Activated naive CD4-positive, alpha-beta T cell (primary cell): ENCODE measurements around the gene NKX6-1.
A peak's percentile ranks its signal among the peaks of the same experiment; 100 is the strongest.

ENCODE experiments used
- DNase-seq, 4 experiments: peaks; one replicate each; lab custom pipeline; 2025; lab: John Stamatoyannopoulos, UW

Gene NKX6-1

DNA sequence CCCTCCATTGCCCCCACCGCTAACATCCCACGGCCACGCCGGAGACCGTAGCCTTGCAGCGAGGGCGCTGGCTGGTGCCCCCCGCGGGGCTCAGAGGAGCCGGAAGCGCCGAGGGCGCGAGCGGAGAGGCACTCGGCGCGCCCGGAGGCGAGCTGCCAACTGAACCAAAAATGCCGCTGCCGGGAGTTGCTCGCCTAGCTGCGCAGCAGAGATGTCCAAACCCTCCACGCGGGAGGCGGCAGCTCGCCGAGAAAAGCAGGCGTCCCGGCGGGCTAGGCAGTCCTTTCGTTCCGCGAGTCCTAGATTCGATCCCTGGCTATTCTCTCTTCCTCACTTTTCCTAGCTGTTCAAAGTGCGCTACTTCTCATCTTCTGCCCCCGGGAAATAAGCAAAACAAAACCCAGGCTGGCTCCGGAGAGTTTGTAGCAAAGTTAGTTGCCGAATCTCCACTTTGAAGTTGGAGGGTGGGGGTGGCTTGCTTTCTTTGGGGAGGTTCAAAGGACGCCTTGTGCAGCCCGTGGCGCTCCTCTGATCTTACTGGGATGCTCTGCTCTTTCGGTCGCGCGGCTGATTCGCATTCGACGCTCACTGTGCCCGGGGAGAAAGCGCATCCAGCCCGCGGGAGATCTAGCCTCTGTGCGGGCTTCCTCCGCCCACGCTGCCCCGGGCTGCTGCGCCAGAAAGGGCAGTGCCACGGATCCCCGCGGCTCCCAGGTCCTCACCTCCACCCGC lies 723 bp downstream of the NKX6-1 start:
- DNase-seq, result peak in 1 of 4 experiments; percentile 9

DNA sequence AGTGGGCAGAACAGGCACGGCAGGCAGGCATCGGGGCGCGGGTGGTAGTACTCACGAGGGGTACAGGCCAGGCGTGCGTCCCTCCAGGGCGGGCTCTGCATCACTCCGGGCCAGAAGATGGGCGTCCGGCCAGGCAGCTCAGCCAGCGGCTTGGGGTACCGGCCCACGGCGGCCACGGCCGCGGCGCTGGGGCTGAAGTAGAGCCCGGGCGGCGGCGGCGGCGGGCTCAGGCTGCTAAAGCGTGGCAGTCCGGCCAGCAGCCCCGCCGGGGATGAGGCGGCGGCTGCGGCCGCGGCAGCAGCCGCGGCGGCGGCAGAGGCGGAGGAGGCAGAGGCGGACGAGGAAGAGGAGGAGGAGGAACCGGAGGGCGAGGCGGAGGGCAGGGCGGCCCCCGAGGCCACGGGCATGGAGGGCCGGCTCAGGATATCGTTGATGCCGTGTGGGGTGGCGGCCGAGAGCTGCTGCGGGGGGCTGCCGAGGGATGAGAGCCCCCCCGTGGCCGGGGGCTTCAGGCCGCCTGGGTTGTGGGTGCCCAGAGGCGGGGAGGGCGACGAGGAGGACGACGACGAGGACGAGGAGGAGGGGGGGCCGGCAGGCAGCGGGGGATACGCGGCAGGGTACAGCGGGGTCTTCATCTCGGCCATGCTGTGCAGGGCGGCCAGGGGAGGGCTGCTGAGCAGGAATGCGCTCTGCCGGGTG lies 1.4 kb downstream of the NKX6-1 start:
- DNase-seq, result no peak

DNA sequence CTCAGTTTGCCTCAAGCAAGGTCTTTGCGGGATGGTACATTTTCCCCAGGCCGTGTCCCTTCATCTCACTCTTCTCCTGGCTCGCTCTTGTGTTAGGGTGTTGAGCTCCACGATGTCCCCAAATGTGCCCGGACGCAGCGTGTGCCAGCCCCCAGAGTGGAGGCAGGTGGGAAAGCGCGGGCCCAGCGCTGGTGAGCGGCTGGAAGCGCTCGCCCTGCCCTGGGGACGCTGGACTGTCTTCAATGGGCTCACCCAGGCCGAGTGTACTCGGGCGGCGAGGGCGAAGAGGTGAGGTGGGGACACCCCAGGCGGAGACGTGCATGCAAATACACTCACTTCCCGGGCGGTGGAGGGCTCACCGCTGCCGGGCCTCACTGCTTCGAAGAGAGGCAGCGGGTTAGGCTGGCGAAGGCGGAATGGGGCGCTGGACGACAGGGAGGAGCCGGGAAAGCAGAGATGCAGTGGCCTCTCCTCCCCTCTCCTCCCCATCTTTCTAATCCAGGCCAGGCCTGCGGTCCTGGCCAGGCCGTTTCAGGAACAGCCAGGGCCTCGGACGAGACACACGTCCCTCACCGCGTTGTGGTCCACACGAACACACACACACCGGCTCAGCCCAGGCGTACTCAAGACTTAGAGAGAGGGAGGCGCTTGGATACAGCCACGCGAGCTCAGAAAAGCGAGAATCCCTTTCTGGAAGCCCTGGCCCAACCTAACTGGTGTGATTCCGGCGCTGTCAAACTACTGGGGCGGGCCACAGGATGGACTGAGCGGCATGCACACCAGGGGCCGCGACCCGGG lies 2.2 kb downstream of the NKX6-1 start:
- DNase-seq, result peak in 1 of 4 experiments; percentile 1

DNA sequence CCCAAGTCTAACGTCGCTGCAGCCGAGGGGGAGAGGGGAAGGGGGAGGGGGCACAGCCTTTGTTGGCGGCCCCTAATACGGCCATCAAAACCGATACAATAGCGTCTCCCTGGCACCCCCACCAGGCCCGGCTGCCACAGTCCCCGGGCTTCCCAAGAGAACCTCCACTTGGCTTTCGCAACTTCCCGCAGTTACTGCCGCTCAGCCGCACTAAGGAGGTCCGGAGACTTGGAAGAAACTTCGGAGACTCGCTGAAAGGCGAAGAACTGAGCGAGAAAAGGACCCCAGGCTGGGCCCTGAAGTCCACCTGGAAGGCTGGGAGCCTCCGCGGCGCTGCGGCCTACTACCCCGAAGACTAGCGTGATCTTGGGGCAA lies 2.8 kb downstream of the NKX6-1 start:
- DNase-seq, result no peak

DNA sequence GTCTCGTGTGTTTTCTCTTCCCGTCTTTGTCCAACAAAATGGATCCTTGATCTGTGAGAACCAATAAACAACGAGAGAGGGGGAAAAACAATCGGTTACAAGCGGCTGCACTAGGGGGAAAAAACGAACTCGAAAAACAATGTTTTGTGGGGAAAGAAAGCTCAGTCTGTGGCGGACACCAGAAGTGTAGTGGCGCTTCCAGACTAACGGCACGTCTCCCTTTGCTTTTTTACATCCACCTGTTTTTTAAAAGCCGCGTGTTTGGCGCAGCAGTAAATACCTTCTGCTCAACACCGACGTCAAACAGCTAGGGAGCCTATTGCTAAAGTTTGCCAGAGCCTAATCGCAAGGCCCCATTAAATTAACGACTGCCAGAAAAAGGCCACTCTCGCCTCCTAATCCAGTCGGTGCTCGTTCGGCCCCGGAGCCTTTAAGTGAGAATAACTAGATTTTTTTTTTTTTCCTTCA lies 3.3 kb downstream of the NKX6-1 start:
- no peak for DNase-seq

DNA sequence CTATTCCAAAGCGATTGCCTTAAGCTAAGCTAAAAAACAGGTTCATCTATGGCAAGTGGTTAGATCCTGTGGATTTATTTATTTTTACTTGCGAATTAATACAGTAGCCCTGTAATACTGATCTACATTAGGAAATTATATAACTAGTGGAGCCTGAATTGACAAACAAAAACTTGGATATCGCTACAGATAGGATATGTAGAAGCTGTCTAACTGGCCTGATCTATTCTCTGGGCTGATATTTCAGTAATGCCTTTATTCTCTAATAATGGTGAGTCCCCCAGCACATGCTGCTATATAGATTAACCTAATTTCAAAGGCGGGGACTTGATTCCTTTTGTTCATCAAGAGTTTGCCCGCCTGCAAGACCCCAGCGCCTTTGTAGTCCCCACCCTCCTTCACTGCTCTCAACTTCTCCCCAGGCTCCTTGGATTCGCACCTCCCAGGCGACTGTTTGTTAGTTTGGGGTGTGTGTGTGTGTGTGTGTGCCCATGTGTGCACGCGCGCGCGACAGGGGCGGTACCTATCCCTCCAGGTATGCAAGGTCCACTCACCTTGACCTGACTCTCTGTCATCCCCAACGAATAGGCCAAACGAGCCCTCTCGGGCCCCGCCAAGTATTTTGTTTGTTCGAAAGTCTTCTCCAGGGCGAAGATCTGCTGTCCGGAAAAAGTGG lies 3.8 kb downstream of the NKX6-1 start:
- no peak for DNase-seq

DNA sequence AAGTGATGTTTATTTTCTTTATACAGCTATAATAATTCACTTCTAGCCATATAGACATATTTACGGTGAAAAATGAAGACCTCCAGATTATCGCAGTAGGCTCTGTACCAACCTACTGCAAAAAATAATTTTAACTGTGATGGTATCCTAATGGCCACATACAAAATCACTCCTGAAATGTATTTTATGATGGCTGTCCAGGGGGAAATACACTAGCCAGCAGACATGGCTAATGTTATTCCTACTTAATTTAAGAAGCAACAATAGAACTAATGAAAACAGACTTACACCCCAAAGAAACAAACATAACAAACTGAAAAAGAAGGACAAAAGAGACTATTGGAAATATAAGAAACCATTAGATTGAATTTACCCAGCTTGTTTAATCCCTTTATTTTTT lies 4.6 kb downstream of the NKX6-1 start:
- DNase-seq, result no peak

DNA sequence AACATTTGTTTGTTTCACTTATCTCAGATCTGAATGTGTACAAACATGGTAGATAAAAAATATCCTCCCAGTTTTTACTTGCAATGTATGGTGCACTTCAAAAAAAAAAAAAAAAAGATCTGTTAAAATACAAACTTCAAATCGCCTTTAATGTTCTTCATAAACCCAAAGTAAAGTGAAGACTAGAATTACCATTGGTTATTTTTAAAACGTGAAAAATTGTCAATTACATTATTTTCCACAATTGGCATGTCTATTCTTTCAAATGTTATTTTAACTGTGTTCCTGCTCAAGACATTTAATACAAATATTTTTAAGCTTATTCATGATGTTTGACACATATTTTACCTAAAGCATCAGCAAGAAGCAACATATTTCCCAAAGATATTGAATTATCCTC lies 5.0 kb downstream of the NKX6-1 start:
- DNase-seq, result no peak

DNA sequence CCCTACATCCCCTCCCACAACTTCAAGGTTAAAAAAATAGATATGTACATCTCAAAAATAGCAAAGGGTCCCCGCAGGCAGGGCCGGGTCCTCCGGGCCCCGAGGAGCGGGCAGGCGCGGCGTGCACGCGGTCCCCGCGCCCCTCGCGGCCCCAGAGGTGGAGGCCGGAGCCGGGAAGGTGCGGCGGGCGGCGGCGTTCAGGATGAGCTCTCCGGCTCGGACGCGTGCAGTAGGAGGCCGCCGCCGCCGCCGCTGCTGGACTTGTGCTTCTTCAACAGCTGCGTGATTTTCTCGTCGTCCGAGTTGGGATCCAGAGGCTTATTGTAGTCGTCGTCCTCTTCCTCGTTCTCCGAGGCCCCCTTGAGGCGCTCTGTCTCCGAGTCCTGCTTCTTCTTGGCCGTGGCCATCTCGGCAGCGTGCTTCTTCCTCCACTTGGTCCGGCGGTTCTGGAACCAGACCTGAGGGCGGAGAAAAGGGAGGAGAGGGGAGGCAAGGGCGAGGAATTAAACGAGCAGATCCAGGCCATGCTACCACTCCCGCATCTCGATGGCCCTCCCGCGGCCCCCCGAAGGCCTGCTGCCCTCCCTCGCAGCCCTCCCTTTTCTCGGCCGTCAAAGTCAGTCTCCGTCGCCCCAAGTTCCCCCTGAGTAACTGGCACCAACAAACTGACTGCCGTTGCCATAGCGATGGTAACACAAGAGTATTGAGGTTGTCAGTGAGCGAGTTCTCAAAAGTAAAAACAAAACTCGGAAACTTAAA lies 5.8 kb downstream of the NKX6-1 start:
- no peak for DNase-seq

DNA sequence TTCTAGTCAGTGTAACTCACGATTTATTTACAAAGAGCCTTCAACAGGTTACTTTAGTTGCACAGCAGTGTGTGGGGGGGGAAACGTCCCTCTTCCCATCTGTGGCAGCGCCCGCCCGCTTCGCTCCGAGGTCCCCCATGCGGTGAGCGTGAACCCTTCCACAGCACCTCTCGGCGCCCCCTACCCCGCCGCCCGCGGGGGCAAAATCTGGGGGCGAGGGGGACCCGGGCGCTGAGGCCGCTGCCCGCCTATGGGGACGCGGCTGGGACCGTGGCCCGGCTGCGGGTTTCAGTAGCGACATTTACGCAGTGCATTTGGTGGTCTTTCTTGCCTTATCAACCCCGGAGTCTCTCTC lies 6.4 kb downstream of the NKX6-1 start:
- no peak for DNase-seq

DNA sequence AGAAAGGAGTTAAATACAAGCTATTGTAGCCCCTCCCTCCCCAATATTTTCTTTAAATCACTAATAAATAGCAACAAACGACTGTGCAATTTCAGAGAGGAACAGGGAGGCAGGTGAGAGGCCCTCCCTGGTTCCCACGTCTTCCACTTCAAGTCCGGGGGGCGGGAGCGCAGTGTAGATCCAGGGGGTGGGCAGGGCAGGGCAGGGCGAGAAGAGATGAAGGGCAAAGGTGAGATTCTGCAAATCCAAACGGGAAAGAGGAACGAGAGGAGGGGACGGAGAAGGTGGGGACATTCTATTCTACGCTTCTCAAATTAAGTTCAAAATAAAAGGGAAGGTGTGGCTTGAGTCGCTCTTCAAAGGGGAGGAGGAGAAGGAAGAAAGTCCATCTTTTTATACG lies 6.8 kb downstream of the NKX6-1 start:
- DNase-seq, result no peak

DNA sequence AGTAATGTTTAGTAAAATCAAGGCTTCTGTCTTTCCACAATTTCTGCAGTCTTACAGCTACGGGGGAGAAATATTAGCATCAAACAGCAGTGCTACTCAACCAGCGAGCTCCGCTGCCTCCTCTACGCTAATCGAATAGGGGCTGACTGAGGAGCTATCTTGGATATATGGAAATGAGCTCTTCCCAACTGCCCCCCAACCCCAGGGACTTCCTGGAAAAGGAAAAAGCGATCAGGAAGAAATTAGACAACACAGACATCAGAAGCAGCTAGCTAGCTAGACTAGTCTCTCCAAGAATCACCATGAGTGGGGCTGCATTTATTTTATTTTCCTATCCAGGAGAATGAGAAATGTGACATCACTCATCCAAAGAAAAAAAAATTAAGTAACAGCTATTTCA lies 7.6 kb downstream of the NKX6-1 start:
- DNase-seq, result no peak

DNA sequence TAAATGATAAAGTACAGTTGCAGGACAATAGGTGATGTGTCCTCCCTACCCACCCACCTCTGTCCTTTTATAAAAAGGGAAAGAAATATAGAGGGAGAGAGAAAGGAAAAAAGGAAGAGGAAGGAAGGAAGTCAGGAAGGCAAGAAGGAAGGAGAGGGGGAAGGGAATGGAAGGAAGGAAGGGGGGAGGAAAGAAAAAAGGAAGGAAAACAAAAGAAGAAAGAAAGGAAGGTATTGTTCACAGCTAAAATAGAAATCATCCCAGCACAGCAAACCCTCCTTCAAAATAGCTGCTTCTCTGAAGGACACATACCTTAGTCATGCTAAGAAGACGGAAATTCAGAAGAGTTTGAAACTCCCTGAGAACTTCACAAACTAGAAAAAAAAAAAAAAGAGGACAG lies 8.4 kb downstream of the NKX6-1 start:
- DNase-seq, result no peak

DNA sequence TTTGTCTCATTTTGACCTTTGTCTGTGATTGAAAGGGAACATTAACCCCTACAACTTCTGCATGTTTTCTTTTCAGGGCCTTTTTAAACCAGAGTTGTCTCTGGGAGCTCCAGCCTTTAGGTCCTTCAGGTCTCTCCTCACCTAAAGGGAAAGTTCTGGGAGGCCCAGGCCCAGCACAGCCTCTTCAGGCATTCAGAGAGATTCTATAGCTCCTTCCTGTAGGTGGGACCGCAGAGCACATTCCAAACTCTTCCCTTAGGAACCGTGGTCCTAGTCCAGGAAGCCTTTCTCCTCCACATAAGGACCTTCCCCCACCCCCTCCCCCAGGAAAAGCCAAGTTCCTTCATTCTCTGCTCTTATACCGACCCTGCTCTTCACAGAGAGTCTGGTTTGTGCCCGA lies 14.9 kb downstream of the NKX6-1 start:
- DNase-seq, result no peak

DNA sequence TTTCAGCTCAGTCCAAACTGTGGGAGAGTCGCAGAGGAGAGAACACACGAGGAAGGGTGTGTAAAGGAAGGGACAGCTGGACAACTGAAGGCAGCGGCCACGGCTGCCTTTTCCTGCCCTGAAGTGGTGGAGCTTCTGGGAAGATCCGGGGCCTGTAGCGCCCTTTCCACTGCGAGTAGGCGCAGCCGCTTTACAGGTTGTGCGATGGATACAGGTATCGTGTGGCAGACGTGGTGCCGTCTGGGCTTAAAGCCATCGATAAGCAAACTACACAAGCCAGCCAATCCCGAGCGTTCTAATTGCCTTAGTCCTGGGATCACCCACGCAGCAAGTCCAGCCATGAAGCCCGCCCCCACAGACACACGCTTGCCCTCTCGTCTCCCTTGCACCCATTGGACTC lies 15.4 kb downstream of the NKX6-1 start:
- no peak for DNase-seq

DNA sequence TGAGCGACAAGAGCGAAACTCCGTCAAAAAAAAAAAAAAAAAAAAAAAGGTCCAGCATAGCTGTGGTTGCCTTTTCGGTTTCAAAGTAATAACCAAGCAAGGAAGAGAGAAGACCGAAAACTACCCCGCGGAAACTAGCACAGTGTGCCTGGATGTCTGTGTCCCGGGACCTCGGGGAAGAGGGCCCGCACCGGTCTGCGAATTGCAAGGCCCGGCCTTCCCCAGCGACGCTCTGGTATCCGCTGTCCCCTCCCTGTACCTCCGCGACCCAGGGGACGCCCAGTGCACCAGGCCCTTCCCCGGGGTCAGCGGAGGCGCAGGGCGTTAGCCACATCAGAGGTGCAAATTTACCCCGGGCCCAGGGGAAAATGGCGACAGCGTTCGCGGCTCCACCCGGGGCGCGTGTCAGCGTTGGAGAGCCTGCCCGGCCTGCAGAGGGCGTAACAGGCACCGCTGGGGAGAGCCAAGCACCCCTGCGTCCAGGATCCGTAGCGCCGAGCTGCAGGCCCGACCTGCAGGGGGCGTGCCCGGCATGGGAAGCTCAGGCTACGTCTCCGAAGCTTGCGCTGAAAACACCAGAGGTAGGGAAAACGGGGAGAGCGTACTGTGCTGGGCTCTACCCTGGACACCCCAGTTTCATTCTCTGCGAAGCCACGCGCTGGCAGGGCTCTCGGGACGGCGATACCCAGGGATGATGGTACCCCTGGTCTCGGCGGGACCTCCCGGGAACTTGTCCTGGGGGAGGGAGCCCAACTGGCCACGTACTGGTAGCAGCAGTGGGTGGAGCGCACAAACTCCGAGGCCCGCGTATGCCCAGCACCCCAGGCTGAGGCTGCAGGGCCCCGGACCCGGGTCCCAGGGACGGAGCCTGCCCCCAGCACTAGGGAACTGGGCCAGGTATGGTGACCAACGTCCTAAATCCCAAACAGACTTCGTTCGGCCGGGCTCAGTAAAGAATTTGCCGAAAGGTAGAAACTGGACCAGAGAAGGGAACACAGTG lies 16.2 kb downstream of the NKX6-1 start:
- no peak for DNase-seq

DNA sequence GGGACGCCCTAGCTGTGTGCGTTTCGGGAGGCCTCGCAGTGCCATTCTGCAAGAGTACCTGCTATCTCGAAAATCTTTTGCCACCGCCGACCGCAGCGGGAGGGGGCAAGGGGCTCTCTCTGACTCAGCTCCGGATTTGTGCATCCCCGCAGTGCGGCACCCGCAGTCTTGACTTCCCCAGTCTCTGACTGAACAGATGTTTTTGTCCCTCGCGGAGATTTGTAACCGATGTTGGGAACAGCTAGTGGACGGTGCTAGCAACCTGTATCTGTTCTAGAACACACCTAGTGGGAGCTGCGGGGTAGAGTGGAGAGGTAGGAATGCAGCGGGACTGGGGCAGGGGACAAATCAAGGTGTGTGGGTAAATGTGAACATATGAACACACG lies 17.2 kb downstream of the NKX6-1 start:
- no peak for DNase-seq

DNA sequence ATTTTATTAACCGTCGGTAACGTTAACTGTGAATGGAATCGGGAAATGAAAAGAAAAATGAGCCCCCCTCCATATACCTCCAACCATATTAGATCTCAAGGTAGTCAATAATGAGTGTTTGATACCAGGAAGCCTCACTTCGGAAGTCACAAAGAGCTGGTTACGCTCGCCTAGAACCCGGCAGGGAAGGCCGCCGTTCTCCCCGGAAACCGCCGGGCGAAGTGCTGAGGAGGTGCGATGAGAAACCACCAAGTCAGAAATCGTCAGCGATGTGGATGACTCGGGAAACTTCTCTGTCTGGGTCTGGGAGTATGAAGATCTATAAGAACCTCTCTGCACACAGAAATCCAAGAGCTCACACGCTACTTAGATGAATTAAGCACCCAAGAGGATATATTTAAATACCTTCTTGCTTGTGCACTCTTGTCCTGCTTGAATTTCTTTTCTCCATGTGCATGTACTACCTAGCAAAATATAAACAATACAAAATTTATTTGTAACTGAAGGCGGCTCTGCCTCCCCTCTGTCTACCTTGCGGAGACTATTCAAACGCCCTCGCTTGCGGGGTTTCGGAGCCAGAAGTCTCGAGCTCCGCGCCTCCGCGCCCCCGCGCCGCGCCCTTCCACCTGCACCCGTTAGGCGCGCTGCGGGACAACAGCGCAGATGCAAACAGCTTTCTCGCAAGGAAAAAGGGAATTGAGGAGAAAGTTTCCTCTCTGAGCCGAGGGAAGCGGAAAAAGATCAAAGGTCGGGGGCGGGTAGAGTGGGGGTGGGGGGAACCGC lies 17.8 kb downstream of the NKX6-1 start:
- no peak for DNase-seq

DNA sequence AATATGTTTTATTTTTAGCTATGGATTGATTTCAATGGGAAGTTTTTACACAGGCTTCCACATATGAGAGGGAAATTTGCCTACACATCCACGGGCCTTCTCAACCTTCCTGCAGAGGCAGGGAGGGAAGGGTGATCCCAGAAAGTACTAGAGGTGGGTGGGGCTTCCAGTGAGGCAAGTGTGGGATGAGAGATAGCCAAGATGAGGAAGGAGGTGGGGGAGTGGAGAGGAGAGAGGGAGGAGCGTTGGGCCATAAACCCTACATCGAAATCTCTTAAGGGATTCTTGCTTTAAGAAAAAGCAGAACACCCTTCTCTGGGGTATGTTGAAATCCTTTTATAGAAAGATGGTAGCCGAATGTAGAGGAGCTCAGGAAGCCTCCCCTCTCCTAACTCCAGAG lies 19.0 kb downstream of the NKX6-1 start:
- DNase-seq, result no peak

DNA sequence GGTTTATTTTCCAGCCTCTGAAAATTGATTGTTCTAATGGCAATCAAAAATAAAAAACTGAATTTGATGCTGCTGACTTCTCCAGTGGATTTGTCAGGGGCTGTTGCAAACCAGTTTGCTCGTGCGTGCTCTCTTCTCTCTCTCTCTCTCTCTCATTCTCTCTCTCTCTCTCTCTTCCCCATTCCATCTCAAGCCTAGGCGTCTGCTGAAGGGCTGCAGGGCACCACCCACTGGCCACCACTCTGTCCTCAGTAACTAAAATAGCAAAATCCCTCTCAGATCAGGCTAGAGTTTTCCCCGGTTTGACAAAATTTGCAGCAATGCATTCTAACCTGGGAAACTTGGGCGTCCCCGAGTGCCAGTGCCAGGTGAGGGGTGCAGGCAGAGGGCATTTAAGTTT lies 19.4 kb downstream of the NKX6-1 start:
- no peak for DNase-seq
